IMR-90 (cell line): ENCODE data around the gene FHL2. TPM values are rescaled to one million over a fixed set of nuclear protein-coding genes. Genes with fewer than 3 reads are reported as not detected.

Source experiments
- ATAC-seq: fragments of 200-7000 bp; cut with Tn5 transposase; 2 replicates; pipeline ENCODE4 v1.9.1; 2020; ENCODE audit warnings: low read depth, mild to moderate bottlenecking, moderate library complexity
- BruUV-seq: library from RNA; stranded (reverse); fragments of 400-500 nt; replicated peaks from 2 replicates; lab custom pipeline; 2021; lab: Mats Ljungman, UMichigan
- CTCF ChIA-PET: fragments of 300-600 bp; formaldehyde crosslinking; extraction: SDS; loops from one replicate; lab custom pipeline; 2021; ENCODE audit warnings: antibody characterized with exemption; lab: Yijun Ruan, JAX
- POLR2A ChIA-PET: fragments of 300-600 bp; sonication (Branson Sonifier 250); formaldehyde crosslinking; loops from one replicate; lab custom pipeline; 2022; ENCODE audit warnings: antibody characterized with exemption; ENCODE audit not compliant: unreplicated experiment; lab: Charles Lee
- DNase-seq: peaks from one replicate; pipeline ENCODE4 v3.0.0; 2013
- H2AFZ ChIP-seq: replicated peaks from 2 replicates; pipeline ENCODE3; 2013; ENCODE audit warnings: low read length, mild to moderate bottlenecking; ENCODE audit not compliant: poor library complexity
- H2AK5ac ChIP-seq: 2 replicates; pipeline ENCODE4 v1.6.1; 2013; ENCODE audit warnings: low read depth, low read length, inconsistent platforms
- H2AK9ac ChIP-seq: replicated peaks from 2 replicates; pipeline ENCODE3; 2013; ENCODE audit warnings: mild to moderate bottlenecking, low read depth, low read length, moderate library complexity; ENCODE audit not compliant: poor library complexity
- H2BK120ac ChIP-seq: 2 replicates; pipeline ENCODE4 v1.6.1; 2013; ENCODE audit warnings: low read depth, low read length, inconsistent platforms
- H2BK15ac ChIP-seq: 3 replicates; pipeline ENCODE4 v1.6.1; 2013; ENCODE audit warnings: low read depth, low read length, inconsistent platforms
- H2BK20ac ChIP-seq: 2 replicates; pipeline ENCODE4 v1.6.1; 2013; ENCODE audit warnings: low read depth, mild to moderate bottlenecking, inconsistent platforms, low read length, moderate library complexity
- H2BK5ac ChIP-seq: 2 replicates; pipeline ENCODE4 v1.6.1; 2013; ENCODE audit warnings: mild to moderate bottlenecking, low read depth, low read length, inconsistent platforms; ENCODE audit not compliant: poor library complexity, severe bottlenecking
- H3K14ac ChIP-seq: replicated peaks from 2 replicates; pipeline ENCODE4 v1.6.1; 2013; ENCODE audit warnings: low read depth, low read length, inconsistent platforms
- H3K18ac ChIP-seq: 2 replicates; pipeline ENCODE4 v1.6.1; 2013; ENCODE audit warnings: low read depth, low read length, control low read depth
- H3K23ac ChIP-seq: 2 replicates; pipeline ENCODE4 v1.6.1; 2013; ENCODE audit warnings: low read depth, low read length, inconsistent platforms
- H3K27ac ChIP-seq: 2 replicates; pipeline ENCODE4 v1.5.1; 2013; ENCODE audit warnings: mild to moderate bottlenecking, control low read depth, low read length; ENCODE audit not compliant: insufficient read depth
- H3K27me3 ChIP-seq: 2 replicates; pipeline ENCODE4 v1.6.1; 2013; ENCODE audit warnings: low read length; ENCODE audit not compliant: control insufficient read depth, insufficient read depth
- H3K36me3 ChIP-seq: 2 replicates; pipeline ENCODE4 v1.6.1; 2013; ENCODE audit warnings: low read length, mixed read lengths; ENCODE audit not compliant: control insufficient read depth, insufficient read depth
- H3K4ac ChIP-seq: 2 replicates; pipeline ENCODE4 v1.6.1; 2013; ENCODE audit warnings: low read depth, low read length, inconsistent platforms
- H3K4me1 ChIP-seq: 2 replicates; pipeline ENCODE4 v1.6.1; 2013; ENCODE audit warnings: low read length, mixed read lengths; ENCODE audit not compliant: control insufficient read depth, insufficient read depth
- H3K4me2 ChIP-seq: 2 replicates; pipeline ENCODE4 v1.6.1; 2013; ENCODE audit warnings: low read depth, mild to moderate bottlenecking, control low read depth, low read length, moderate library complexity
- H3K4me3 ChIP-seq: 2 replicates; pipeline ENCODE4 v1.5.1; 2013; ENCODE audit warnings: low read depth, mild to moderate bottlenecking, control low read depth, low read length, moderate library complexity; ENCODE audit not compliant: insufficient read depth
- H3K56ac ChIP-seq: 2 replicates; pipeline ENCODE4 v1.6.1; 2013; ENCODE audit warnings: low read length, inconsistent platforms; ENCODE audit not compliant: insufficient read depth; ENCODE audit errors: extremely low read depth
- H3K79me1 ChIP-seq, 2 experiments: 2 replicates each; pipeline ENCODE4 v1.6.1; 2013; ENCODE audit warnings: low read length in 2 of 2, inconsistent platforms in 1 of 2, low read depth in 1 of 2
- H3K9ac ChIP-seq: 2 replicates; pipeline ENCODE4 v1.6.1; 2013; ENCODE audit warnings: low read depth, low read length, control low read depth
- H3K9me1 ChIP-seq: 2 replicates; pipeline ENCODE4 v1.6.1; 2013; ENCODE audit warnings: low read length, inconsistent platforms; ENCODE audit not compliant: insufficient read depth
- H3K9me3 ChIP-seq: 2 replicates; pipeline ENCODE4 v1.6.1; 2013; ENCODE audit warnings: low read length; ENCODE audit not compliant: control insufficient read depth, insufficient read depth
- H4K20me1 ChIP-seq: 2 replicates; pipeline ENCODE4 v1.6.1; 2013; ENCODE audit warnings: low read length, inconsistent platforms; ENCODE audit not compliant: insufficient read depth
- H4K5ac ChIP-seq: 2 replicates; pipeline ENCODE4 v1.6.1; 2013; ENCODE audit warnings: mild to moderate bottlenecking, low read depth, low read length, control low read depth
- H4K8ac ChIP-seq, 2 experiments: 2 replicates each; pipeline ENCODE4 v1.6.1; 2013; ENCODE audit warnings: low read depth in 2 of 2, low read length in 2 of 2, control low read depth in 1 of 2, inconsistent platforms in 1 of 2
- H4K91ac ChIP-seq: 2 replicates; pipeline ENCODE4 v1.6.1; 2013; ENCODE audit warnings: low read depth, low read length, inconsistent platforms; ENCODE audit not compliant: insufficient read depth
- BHLHE40 ChIP-seq: fragments of 150-350 bp; IDR thresholded peaks from 2 replicates; pipeline ENCODE4 v1.6.1; 2016; ENCODE audit warnings: mild to moderate bottlenecking, low read depth, low read length
- CEBPB ChIP-seq: IDR thresholded peaks from 2 replicates; pipeline ENCODE4 v1.6.1; 2012; ENCODE audit warnings: low read depth, low read length, improper control_type of control experiment
- WGBS, 2 experiments: methylation state at CpG; one replicate each; pipeline versions ENCODE4 v1.1.5 to v1.1.7; 2013; ENCODE audit warnings: missing lambda C conversion rate in 2 of 2; ENCODE audit not compliant: insufficient read length in 1 of 2; ENCODE audit errors: extremely low coverage in 2 of 2; 5-methylcytosine and 5-hydroxymethylcytosine counted together
- dilution Hi-C: fragments of 300-500 bp; cut with HindIII; formaldehyde crosslinking; loops from one replicate; pipeline ENCODE4 v1.14.3; 2018; ENCODE audit warnings: low sequenced_read_pairs; ENCODE audit not compliant: unreplicated experiment
- in situ Hi-C: fragments of 300-500 bp; cut with MboI; formaldehyde crosslinking; loops from 3 replicates; pipeline ENCODE4 v1.14.3; 2019; ENCODE audit warnings: low sequenced_read_pairs, inconsistent platforms, mixed read lengths
- intact Hi-C: fragments of 100-400 bp; cut with micrococcal nuclease; formaldehyde crosslinking; loops from 2 replicates; pipeline ENCODE4 v1.10.0; 2022
- polyA plus RNA-seq, 3 experiments: library from polyadenylated mRNA; depleted of rRNA; stranded (reverse); fragments of >200 nt; gene quantifications; 2 replicates each; pipeline ENCODE4 v1.2.3, GENCODE V29; 2012; ENCODE audit warnings: low replicate concordance in 1 of 3
- total RNA-seq: library from RNA; depleted of rRNA; stranded (reverse); fragments of >200 nt; gene quantifications from 2 replicates; pipeline ENCODE4 v1.2.3, GENCODE V29; 2012

The FHL2 gene
- total and polyA plus RNA-seq, 2 of the 4 experiments (the other 2 are of a cell fraction) = 464 to 550 TPM

DNA sequence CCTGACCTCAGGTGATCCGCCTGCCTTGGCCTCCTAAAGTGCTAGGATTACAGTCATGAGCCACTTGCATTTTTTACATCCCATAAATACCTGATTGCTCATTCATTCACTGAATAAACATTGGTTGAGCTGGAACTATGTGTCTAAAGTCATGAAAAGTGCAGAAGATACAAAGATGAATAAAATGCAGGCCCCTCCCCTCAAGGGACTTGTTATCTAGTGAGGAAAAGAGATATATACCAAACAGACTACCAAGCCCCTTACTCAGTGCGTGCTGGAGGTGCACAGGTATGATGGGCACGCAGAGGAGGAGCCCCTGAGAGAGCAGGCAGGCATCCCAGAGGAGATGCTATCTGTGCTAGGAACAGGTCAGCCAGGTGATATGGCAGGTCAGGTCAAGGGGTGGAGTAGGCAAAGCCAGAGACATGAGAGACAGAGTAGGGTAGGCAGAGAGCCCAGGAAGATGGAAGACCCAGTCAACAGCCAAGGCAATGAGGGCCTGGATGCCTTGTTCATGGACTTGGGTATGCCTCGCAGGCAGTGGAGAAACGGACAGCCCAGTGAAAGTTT, 7.7 kb downstream of the FHL2 start:
- H3K27ac ChIP-seq = peak overlapping the region; percentile 98
- no peaks in the 10 kb centered on the region for H3K9me3 ChIP-seq
- H3K4me3 ChIP-seq = no peak overlapping the region
- H2BK5ac ChIP-seq = peak overlapping the region; percentile 96
- no TSS peak for BruUV-seq
- TF ChIP-seq BHLHE40 (peak; percentile 25; the same call in 1 of the 2 replicates), CEBPB (no peak)
- H2AFZ ChIP-seq = no peak overlapping the region
- H2BK15ac ChIP-seq = peak overlapping the region; percentile 21; the same call in 2 of the 3 replicates
- H3K56ac ChIP-seq = no peak overlapping the region
- H3K4me1 ChIP-seq = peaks cover 56% of the 10 kb centered on the region
- peak overlapping the region; percentile 92 for H4K91ac ChIP-seq
- H3K14ac ChIP-seq = peak overlapping the region; percentile 60
- intact Hi-C loops = loop anchor here (5.0 kb wide), 1 partner anchor 49 kb away; no protein-coding TSS in a partner anchor
- H3K23ac ChIP-seq = peak overlapping the region; percentile 25
- H4K8ac ChIP-seq = peak overlapping the region; percentile 73 to 77
- ATAC-seq (peak; percentile 40), DNase-seq (peak; percentile 84)
- H4K5ac ChIP-seq = peak overlapping the region; percentile 98
- H3K9ac ChIP-seq = peak overlapping the region; percentile 63
- peak overlapping the region; percentile 81 for H2BK120ac ChIP-seq
- H2BK20ac ChIP-seq = peak overlapping the region; percentile 88
- ChIA-PET CTCF (no interaction called here), POLR2A (interaction anchor here (0.7 kb wide), 2 partner anchors 69 to 130 kb away, joined by 3 read pairs; no protein-coding TSS in a partner anchor)
- no peak overlapping the region for H2AK9ac ChIP-seq
- peak overlapping the region; percentile 98 for H2AK5ac ChIP-seq
- in situ Hi-C loops = no loop called here
- H3K4ac ChIP-seq = peak overlapping the region; percentile 91
- peak overlapping the region; percentile 98 for H3K18ac ChIP-seq
- dilution Hi-C loops = no loop called here
- H3K27me3 ChIP-seq = no peaks in the 10 kb centered on the region
- H3K4me2 ChIP-seq = peak overlapping the region; percentile 80
- H3K9me1 ChIP-seq = peaks cover 47% of the 10 kb centered on the region
- peaks cover 74% of the 10 kb centered on the region for H4K20me1 ChIP-seq
- H3K79me1 ChIP-seq = peaks cover 4 to 76% of the 10 kb centered on the region in 2 experiments; a peak in 3 of 4 replicates
- peaks cover 73% of the 10 kb centered on the region for H3K36me3 ChIP-seq
- WGBS, 2 experiments = no CpG with 5 or more reads among the region's 5 CpGs
